Esophagus muscularis mucosa (tissue), 4 donors: ENCODE results near the gene CCDC82. TPM values are rescaled to one million over a fixed set of nuclear protein-coding genes. Genes with fewer than 3 reads are reported as not detected.

Source experiments
- DNase-seq: peaks from one replicate; pipeline ENCODE4 v3.0.0-alpha.2; 2017; ENCODE audit errors: extremely low spot score
- H3K27ac ChIP-seq, 4 donors: fragments of 200-600 bp; sonication (generic); replicated peaks in 1 of 4; 1 replicate in 3 of 4; 2 replicates in 1 of 4; pipeline ENCODE4 v1.5.1; 2016 to 2019; ENCODE audit warnings: mild to moderate bottlenecking in 1 of 4
- H3K27me3 ChIP-seq, 4 donors: fragments of 200-600 bp; sonication (generic); one replicate each; pipeline versions ENCODE4 v1.5.1 to v1.6.0; 2016 to 2019
- H3K36me3 ChIP-seq, 4 donors: fragments of 200-600 bp; sonication (generic); one replicate each; pipeline ENCODE4 v1.5.1; 2016 to 2019
- H3K4me1 ChIP-seq, 4 donors: fragments of 200-600 bp; sonication (generic); one replicate each; pipeline ENCODE4 v1.5.1; 2016 to 2019
- H3K4me3 ChIP-seq, 4 donors: fragments of 200-600 bp; sonication (generic); 1 replicate in 2 of 4; 2 replicates in 2 of 4; pipeline ENCODE4 v1.5.1; 2016 to 2019; ENCODE audit warnings: mild to moderate bottlenecking in 4 of 4, moderate library complexity in 1 of 4
- H3K9me3 ChIP-seq, 4 donors: fragments of 200-600 bp; sonication (generic); 1 replicate in 3 of 4; 2 replicates in 1 of 4; pipeline ENCODE4 v1.5.1; 2016 to 2019
- EP300 ChIP-seq: sonication (generic); formaldehyde crosslinking; IDR thresholded peaks from one replicate; pipeline ENCODE4 v1.6.1; 2017; ENCODE audit warnings: antibody characterized with exemption
- POLR2A ChIP-seq: fragments of 450-650 bp; IDR thresholded peaks from one replicate; pipeline ENCODE4 v1.6.1; 2017; ENCODE audit warnings: antibody characterized with exemption, moderate library complexity, mild to moderate bottlenecking, low read depth
- POLR2AphosphoS5 ChIP-seq, 2 donors: sonication (generic); formaldehyde crosslinking; IDR thresholded peaks; one replicate each; pipeline ENCODE4 v1.6.1; 2017; ENCODE audit warnings: antibody characterized with exemption in 2 of 2
- WGBS: methylation state at CpG from one replicate; pipeline ENCODE4 v1.1.5; 2018; 5-methylcytosine and 5-hydroxymethylcytosine counted together
- intact Hi-C: fragments of 100-400 bp; cut with DNase I; formaldehyde crosslinking; loops from one replicate; pipeline ENCODE4 v1.15.1; 2023
- total RNA-seq, 4 donors: library from RNA; depleted of rRNA; stranded (reverse); fragments of >200 nt; gene quantifications; one replicate each; pipeline versions ENCODE4 v1.1.0 to v1.2.1, GENCODE V29; 2016
- TF ChIP-seq, protein P1 (sequence below), 3 experiments: fragments of 200-600 bp in 2 of 3; fragments of 450-650 bp in 1 of 3; sonication (generic) in 2 of 3; IDR thresholded peaks; one replicate each; pipeline ENCODE4 v1.5.1; 2017 to 2019; ENCODE audit warnings: antibody characterized with exemption in 3 of 3, mild to moderate bottlenecking in 2 of 3, moderate library complexity in 1 of 3

The CCDC82 gene
- total RNA-seq, 4 donors from 2014 or later, result 12.3 to 23.3 (median 14.7) TPM

DNA sequence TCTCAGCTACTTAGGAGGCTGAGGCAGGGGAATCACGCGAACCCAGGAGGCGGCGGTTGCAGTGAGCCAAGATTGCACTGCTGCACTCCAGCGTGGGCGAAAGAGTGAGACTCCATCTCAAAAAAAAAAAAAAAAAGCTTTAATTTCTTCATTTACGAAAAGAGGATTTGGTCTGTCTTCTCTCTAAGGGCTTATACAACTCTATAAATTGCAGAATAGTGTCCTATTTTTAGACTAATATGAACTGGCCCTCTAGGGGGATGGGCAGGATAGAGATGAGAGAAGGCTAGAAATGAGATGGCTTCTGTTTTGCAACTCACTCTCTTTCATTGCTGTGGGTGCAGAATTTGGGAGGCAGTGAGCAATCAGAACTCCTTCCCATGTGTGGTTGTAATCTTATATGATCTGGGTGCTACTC, 58.0 kb downstream of the CCDC82 start:
- WGBS, result 82% methylated on average over 7 of the region's 7 CpGs
- Histone ChIP-seq H3K27me3 (no peaks in the 10 kb centered on the region), H3K36me3 (no peaks in the 10 kb centered on the region), H3K4me1 (peaks cover 10 to 56% (median 44%) of the 10 kb centered on the region in 4 donors), H3K4me3 (no peak overlapping the region), H3K27ac (peak overlapping the region in 1 of 4 donors; percentile 24), H3K9me3 (no peaks in the 10 kb centered on the region)
- no peak for DNase-seq
- no peak for TF ChIP-seq POLR2A
- TF ChIP-seq POLR2AphosphoS5 (IDR thresholded peaks at IDR 0.05), result no peak
- TF ChIP-seq, protein P1, sequence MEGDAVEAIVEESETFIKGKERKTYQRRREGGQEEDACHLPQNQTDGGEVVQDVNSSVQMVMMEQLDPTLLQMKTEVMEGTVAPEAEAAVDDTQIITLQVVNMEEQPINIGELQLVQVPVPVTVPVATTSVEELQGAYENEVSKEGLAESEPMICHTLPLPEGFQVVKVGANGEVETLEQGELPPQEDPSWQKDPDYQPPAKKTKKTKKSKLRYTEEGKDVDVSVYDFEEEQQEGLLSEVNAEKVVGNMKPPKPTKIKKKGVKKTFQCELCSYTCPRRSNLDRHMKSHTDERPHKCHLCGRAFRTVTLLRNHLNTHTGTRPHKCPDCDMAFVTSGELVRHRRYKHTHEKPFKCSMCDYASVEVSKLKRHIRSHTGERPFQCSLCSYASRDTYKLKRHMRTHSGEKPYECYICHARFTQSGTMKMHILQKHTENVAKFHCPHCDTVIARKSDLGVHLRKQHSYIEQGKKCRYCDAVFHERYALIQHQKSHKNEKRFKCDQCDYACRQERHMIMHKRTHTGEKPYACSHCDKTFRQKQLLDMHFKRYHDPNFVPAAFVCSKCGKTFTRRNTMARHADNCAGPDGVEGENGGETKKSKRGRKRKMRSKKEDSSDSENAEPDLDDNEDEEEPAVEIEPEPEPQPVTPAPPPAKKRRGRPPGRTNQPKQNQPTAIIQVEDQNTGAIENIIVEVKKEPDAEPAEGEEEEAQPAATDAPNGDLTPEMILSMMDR (IDR thresholded peaks at IDR 0.05), result no peak
- TF ChIP-seq EP300, result no peak
- intact Hi-C loops, result loop anchor here (5.0 kb wide), 1 partner anchor 64 kb away; no protein-coding TSS in a partner anchor

DNA sequence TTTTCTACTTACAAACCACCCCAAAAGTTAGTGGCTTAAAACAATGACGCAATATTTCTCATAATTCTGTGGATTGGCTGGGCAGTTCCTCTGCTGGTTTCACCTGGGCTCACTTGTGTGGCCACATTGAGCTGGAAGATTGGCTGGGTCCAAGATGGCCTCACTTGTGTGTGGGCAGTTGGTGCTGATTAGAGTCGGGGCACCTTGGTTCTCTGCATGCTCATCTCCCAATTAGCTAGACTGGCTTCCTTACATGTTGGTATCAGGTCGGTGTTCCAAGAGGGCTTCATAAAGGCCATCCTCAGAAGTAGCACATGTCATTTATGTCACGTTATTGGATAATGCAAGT, 59.2 kb downstream of the CCDC82 start:
- 95% methylated on average over 4 of the region's 4 CpGs for WGBS
- no peaks in the 10 kb centered on the region for H3K9me3 ChIP-seq
- intact Hi-C loops, result loop anchor here (5.0 kb wide), 1 partner anchor 63 kb away; no protein-coding TSS in a partner anchor
- DNase-seq, result no peak
- H3K27me3 ChIP-seq, result no peaks in the 10 kb centered on the region
- no peak overlapping the region for H3K27ac ChIP-seq
- TF ChIP-seq, protein P1 (IDR thresholded peaks at IDR 0.05), result no peak
- TF ChIP-seq POLR2A (no peak), EP300 (no peak), POLR2AphosphoS5 (IDR thresholded peaks at IDR 0.05) (no peak)
- peaks cover 11 to 51% (median 43%) of the 10 kb centered on the region in 4 donors for H3K4me1 ChIP-seq
- H3K4me3 ChIP-seq, result no peak overlapping the region
- no peaks in the 10 kb centered on the region for H3K36me3 ChIP-seq

- Histone ChIP-seq H3K27me3 (no peaks in the 10 kb centered on the region), H3K9me3 (no peaks in the 10 kb centered on the region), H3K4me3 (no peak overlapping the region), H3K36me3 (no peaks in the 10 kb centered on the region), H3K4me1 (peaks cover 16 to 53% (median 45%) of the 10 kb centered on the region in 4 donors), H3K27ac (no peak overlapping the region)
- intact Hi-C loops, result loop anchor here (5.0 kb wide), 1 partner anchor 63 kb away; no protein-coding TSS in a partner anchor
- TF ChIP-seq, protein P1 (IDR thresholded peaks at IDR 0.05), result no peak
- no peak for TF ChIP-seq POLR2A
- no peak for TF ChIP-seq POLR2AphosphoS5 (IDR thresholded peaks at IDR 0.05)
- no peak for TF ChIP-seq EP300
- DNase-seq, result no peak
- 90% methylated on average over 3 of the region's 3 CpGs for WGBS
These were observed 59.7 kb downstream of the CCDC82 start for GRCh38 chr11:96329855-96330510.

DNA sequence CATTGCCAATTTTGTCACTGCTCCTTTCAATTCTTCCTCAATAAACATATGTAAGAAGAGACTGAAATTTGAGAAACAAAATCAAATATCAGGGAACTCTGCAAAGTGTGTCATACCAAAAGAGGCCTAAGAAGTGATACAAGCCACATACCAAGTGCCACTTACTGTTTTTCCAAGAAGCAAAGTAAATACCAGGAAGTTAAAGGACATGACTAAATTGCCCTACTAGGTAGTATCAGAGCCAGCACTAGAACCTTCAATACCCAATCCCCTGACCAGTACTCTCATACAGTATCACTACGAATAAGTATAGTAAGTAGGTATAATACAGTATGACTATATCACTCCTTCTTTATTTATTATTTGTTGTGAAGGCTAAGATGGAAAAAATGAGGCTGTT, 60.3 kb downstream of the CCDC82 start:
- intact Hi-C loops, result no loop called here
- WGBS, result 86% methylated on average over 1 of the region's 1 CpG
- no peak for TF ChIP-seq POLR2AphosphoS5 (IDR thresholded peaks at IDR 0.05)
- Histone ChIP-seq H3K27me3 (no peaks in the 10 kb centered on the region), H3K36me3 (no peaks in the 10 kb centered on the region), H3K4me3 (no peak overlapping the region), H3K9me3 (no peaks in the 10 kb centered on the region), H3K27ac (no peak overlapping the region), H3K4me1 (peaks cover 22 to 59% (median 50%) of the 10 kb centered on the region in 4 donors)
- DNase-seq, result no peak

GRCh38 chr11:96328395-96329010, 61.2 kb downstream of the CCDC82 start:
- no peak for TF ChIP-seq POLR2A
- no peak for TF ChIP-seq EP300
- TF ChIP-seq POLR2AphosphoS5 (IDR thresholded peaks at IDR 0.05), result no peak
- TF ChIP-seq, protein P1 (IDR thresholded peaks at IDR 0.05), result no peak
- H3K36me3 ChIP-seq, result no peaks in the 10 kb centered on the region
- H3K9me3 ChIP-seq, result no peaks in the 10 kb centered on the region
- no peak for DNase-seq
- intact Hi-C loops, result no loop called here
- H3K4me1 ChIP-seq, result peaks cover 23 to 54% (median 47%) of the 10 kb centered on the region in 4 donors
- no peak overlapping the region for H3K4me3 ChIP-seq
- WGBS, result 79% methylated on average over 8 of the region's 8 CpGs
- H3K27ac ChIP-seq, result no peak overlapping the region
- H3K27me3 ChIP-seq, result no peaks in the 10 kb centered on the region
